Common myeloid progenitor, CD34-positive (primary cell): Measurements from ENCODE around the gene SPNS1.

Experiments used
- CTCF ChIA-PET: fragments of 350-600 bp; sonication (Branson Sonifier 250); formaldehyde crosslinking; loops from one replicate; lab custom pipeline; 2021; ENCODE audit warnings: antibody characterized with exemption; lab: Charles Lee
- POLR2A ChIA-PET: fragments of 350-600 bp; sonication (Branson Sonifier 250); formaldehyde crosslinking; loops from one replicate; lab custom pipeline; 2021; ENCODE audit warnings: antibody characterized with exemption; lab: Charles Lee
- DNase-seq, 3 donors: peaks; one replicate each; pipeline versions ENCODE4 v3.0.0 to v3.0.0-alpha.2; 2013
- H3K27ac ChIP-seq, 2 experiments: 1 replicate in 1 of 2; 2 replicates in 1 of 2; pipeline ENCODE4 v1.7.0; 2013; ENCODE audit warnings: inconsistent platforms in 2 of 2, low read length in 2 of 2, mild to moderate bottlenecking in 2 of 2, low read depth in 1 of 2, moderate library complexity in 1 of 2; ENCODE audit not compliant: severe bottlenecking in 2 of 2, insufficient read depth in 1 of 2, poor library complexity in 1 of 2
- H3K27me3 ChIP-seq, 5 experiments: replicated peaks in 2 of 5; 1 replicate in 3 of 5; 2 replicates in 2 of 5; pipeline versions ENCODE4 v1.6.1 to v1.7.0; 2013; ENCODE audit warnings: low read length in 4 of 5, mild to moderate bottlenecking in 2 of 5, moderate library complexity in 2 of 5, inconsistent platforms in 1 of 5; ENCODE audit not compliant: insufficient read depth in 5 of 5, control insufficient read depth in 4 of 5
- H3K36me3 ChIP-seq, 4 experiments: 1 replicate in 2 of 4; 2 replicates in 2 of 4; pipeline versions ENCODE4 v1.6.1 to v1.7.0; 2013; ENCODE audit warnings: low read length in 3 of 4, control low read depth in 1 of 4, mild to moderate bottlenecking in 1 of 4; ENCODE audit not compliant: control insufficient read depth in 4 of 4, insufficient read depth in 4 of 4
- H3K4me1 ChIP-seq, 4 experiments: 1 replicate in 3 of 4; 2 replicates in 1 of 4; pipeline versions ENCODE4 v1.6.1 to v1.7.1; 2013; ENCODE audit warnings: low read length in 3 of 4, mild to moderate bottlenecking in 3 of 4, control low read depth in 1 of 4, inconsistent platforms in 1 of 4, moderate library complexity in 1 of 4; ENCODE audit not compliant: control insufficient read depth in 4 of 4, insufficient read depth in 4 of 4; ENCODE audit errors: control extremely low read depth in 1 of 4
- H3K4me3 ChIP-seq, 7 experiments: 1 replicate in 4 of 7; 2 replicates in 3 of 7; pipeline versions ENCODE4 v1.5.1 to v1.7.0; 2013; ENCODE audit warnings: mild to moderate bottlenecking in 7 of 7, low read length in 6 of 7, moderate library complexity in 6 of 7, inconsistent platforms in 2 of 7, low read depth in 2 of 7, control low read depth in 1 of 7; ENCODE audit not compliant: insufficient read depth in 4 of 7, control insufficient read depth in 1 of 7; ENCODE audit errors: extremely low read depth in 1 of 7
- H3K9me3 ChIP-seq, 5 experiments: 1 replicate in 4 of 5; 2 replicates in 1 of 5; pipeline versions ENCODE4 v1.6.1 to v1.7.1; 2013; ENCODE audit warnings: low read length in 4 of 5, mild to moderate bottlenecking in 2 of 5, inconsistent platforms in 1 of 5, low read depth in 1 of 5, moderate library complexity in 1 of 5; ENCODE audit not compliant: control insufficient read depth in 4 of 5, insufficient read depth in 2 of 5; ENCODE audit errors: control extremely low read depth in 1 of 5
- WGBS: methylation state at CpG from one replicate; pipeline ENCODE4 v1.1.5; 2013; ENCODE audit not compliant: insufficient coverage; 5-methylcytosine and 5-hydroxymethylcytosine counted together

Gene SPNS1

DNA sequence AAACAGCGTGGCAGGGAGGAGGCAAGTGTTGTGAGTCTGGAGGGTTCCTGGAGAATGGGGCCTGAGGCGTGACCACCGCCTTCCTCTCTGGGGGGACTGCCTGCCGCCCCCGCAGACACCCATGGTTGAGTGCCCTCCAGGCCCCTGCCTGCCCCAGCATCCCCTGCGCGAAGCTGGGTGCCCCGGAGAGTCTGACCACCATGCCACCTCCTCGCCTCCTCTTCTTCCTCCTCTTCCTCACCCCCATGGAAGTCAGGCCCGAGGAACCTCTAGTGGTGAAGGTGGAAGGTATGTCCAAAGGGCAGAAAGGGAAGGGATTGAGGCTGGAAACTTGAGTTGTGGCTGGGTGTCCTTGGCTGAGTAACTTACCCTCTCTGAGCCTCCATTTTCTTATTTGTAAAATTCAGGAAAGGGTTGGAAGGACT, 42.8 kb upstream of the SPNS1 start, which contains the start of gene CD19:
CD19 (plus strand) TSS at position 171 of the 425 bp plus-strand sequence; CDS start at position 201, 30 bp downstream.
- peak within 1 kb of the TSS in 2 of 7 experiments; percentile 2 to 16 for H3K4me3 ChIP-seq
- H3K27ac ChIP-seq: peak within 1 kb of the TSS in 1 of 2 experiments; percentile 58
- POLR2A ChIA-PET: no interaction called here
- 96% methylated on average over 3 of the region's 10 CpGs for WGBS
- no peaks in the 10 kb centered on the region for H3K27me3 ChIP-seq
- H3K4me1 ChIP-seq: peaks cover 0 to 40% (median 18%) of the 10 kb centered on the region in 4 experiments
- DNase-seq: no peak
- no peaks in the 10 kb centered on the region for H3K36me3 ChIP-seq
- CTCF ChIA-PET: interaction anchor here (3.1 kb wide), 1 partner anchor 13 kb away, joined by 21 read pairs; no protein-coding TSS in a partner anchor
- H3K9me3 ChIP-seq: no peaks in the 10 kb centered on the region

DNA sequence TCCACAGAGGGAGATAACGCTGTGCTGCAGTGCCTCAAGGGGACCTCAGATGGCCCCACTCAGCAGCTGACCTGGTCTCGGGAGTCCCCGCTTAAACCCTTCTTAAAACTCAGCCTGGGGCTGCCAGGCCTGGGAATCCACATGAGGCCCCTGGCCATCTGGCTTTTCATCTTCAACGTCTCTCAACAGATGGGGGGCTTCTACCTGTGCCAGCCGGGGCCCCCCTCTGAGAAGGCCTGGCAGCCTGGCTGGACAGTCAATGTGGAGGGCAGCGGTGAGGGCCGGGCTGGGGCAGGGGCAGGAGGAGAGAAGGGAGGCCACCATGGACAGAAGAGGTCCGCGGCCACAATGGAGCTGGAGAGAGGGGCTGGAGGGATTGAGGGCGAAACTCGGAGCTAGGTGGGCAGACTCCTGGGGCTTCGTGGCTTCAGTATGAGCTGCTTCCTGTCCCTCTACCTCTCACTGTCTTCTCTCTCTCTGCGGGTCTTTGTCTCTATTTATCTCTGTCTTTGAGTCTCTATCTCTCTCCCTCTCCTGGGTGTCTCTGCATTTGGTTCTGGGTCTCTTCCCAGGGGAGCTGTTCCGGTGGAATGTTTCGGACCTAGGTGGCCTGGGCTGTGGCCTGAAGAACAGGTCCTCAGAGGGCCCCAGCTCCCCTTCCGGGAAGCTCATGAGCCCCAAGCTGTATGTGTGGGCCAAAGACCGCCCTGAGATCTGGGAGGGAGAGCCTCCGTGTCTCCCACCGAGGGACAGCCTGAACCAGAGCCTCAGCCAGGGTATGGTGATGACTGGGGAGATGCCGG, 42.0 kb upstream of the SPNS1 start:
- Histone ChIP-seq H3K27me3 (no peaks in the 10 kb centered on the region), H3K9me3 (no peaks in the 10 kb centered on the region), H3K4me3 (no peak overlapping the region), H3K36me3 (no peaks in the 10 kb centered on the region), H3K27ac (peak overlapping the region in 1 of 2 experiments; percentile 58), H3K4me1 (peaks cover 0 to 42% (median 21%) of the 10 kb centered on the region in 4 experiments)
- POLR2A ChIA-PET: interaction anchor here (0.8 kb wide), 1 partner anchor 11 kb away, joined by 3 read pairs; no protein-coding TSS in a partner anchor
- 91% methylated on average over 18 of the region's 20 CpGs for WGBS
- CTCF ChIA-PET: interaction anchor here (0.7 to 3.1 kb wide), 3 partner anchors 9 to 17 kb away, joined by 4 to 21 read pairs (median 5); no protein-coding TSS in a partner anchor
- DNase-seq: no peak

DNA sequence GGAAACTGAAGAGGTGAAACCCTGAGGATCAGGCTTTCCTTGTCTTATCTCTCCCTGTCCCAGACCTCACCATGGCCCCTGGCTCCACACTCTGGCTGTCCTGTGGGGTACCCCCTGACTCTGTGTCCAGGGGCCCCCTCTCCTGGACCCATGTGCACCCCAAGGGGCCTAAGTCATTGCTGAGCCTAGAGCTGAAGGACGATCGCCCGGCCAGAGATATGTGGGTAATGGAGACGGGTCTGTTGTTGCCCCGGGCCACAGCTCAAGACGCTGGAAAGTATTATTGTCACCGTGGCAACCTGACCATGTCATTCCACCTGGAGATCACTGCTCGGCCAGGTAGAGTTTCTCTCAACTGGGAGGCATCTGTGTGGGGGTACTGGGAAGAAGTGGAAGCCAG, 41.4 kb upstream of the SPNS1 start:
- H3K4me3 ChIP-seq: no peak overlapping the region
- peaks cover 0 to 42% (median 21%) of the 10 kb centered on the region in 4 experiments for H3K4me1 ChIP-seq
- 97% methylated on average over 5 of the region's 8 CpGs for whole genome bisulfite sequencing
- H3K27ac ChIP-seq: no peak overlapping the region
- no peak for DNase-seq
- CTCF ChIA-PET: interaction anchor here (0.7 to 3.1 kb wide), 4 partner anchors 8 to 18 kb away, joined by 3 to 21 read pairs (median 4); no protein-coding TSS in a partner anchor
- H3K9me3 ChIP-seq: no peaks in the 10 kb centered on the region
- no peaks in the 10 kb centered on the region for H3K36me3 ChIP-seq
- POLR2A ChIA-PET: interaction anchor here (0.8 kb wide), 1 partner anchor 11 kb away, joined by 3 read pairs; no protein-coding TSS in a partner anchor
- no peaks in the 10 kb centered on the region for H3K27me3 ChIP-seq

DNA sequence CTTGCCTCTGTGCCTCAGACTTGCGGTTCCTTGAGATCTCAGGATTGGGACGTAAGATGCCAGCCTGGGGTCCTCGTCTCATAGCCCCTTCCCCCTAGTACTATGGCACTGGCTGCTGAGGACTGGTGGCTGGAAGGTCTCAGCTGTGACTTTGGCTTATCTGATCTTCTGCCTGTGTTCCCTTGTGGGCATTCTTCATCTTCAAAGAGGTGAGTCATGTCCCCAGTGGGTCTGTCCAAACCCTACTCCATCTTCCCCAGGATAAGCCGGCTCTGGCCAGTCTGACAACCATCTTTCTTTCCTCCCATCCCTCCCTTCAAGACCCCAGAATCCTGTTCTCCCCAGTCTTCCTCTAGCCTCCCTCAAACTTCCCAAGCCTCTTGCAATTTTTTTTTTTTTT, 39.2 kb upstream of the SPNS1 start:
- Histone ChIP-seq H3K27me3 (no peaks in the 10 kb centered on the region), H3K36me3 (no peaks in the 10 kb centered on the region), H3K4me1 (peaks cover 0 to 40% (median 18%) of the 10 kb centered on the region in 4 experiments), H3K4me3 (peak overlapping the region in 1 of 7 experiments; percentile 62), H3K27ac (no peak overlapping the region), H3K9me3 (no peaks in the 10 kb centered on the region)
- POLR2A ChIA-PET: no interaction called here
- 94% methylated on average over 3 of the region's 4 CpGs for WGBS
- DNase-seq: peak in 1 of 3 donors; percentile 17
- CTCF ChIA-PET: interaction anchor here (2.5 kb wide), 1 partner anchor 10 kb away, joined by 14 read pairs; no protein-coding TSS in a partner anchor

DNA sequence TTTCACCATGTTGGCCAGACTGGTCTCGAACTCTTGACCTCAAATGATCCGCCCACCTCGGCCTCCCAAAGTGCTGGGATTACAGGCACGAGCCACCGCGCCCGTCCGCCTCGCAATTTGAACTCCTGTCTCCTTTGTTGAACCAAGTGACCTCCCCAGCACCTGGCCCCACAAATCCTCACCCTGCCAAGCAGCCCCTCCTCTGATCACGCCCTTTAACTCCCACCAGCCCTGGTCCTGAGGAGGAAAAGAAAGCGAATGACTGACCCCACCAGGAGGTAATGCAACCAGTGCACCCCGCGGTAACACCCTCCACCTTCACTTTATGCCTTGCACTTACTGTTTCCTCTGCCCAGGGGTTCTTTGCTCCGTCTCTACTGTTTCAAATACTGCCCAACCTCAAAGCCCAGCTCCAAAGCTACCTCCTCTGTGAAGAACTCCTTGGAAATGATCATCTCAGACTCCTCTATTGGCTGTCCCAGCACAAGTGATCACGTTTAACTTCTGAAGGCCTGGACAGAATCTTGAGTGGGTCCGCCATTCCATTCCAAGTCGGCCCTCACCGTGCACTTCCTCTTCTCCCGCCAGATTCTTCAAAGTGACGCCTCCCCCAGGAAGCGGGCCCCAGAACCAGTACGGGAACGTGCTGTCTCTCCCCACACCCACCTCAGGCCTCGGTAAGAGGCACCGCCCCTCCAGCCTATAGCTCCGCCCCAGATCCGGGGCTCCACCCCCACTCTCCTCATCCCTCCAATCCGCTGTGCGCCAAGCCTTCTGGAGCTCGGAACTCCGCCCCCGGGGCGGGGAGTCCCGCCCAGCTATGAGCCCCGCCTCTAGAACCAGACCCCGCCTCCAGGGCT, 38.4 kb upstream of the SPNS1 start:
- Histone ChIP-seq H3K4me1 (peaks cover 0 to 32% (median 10%) of the 10 kb centered on the region in 4 experiments), H3K27ac (peak overlapping the region in 1 of 2 experiments; percentile 39), H3K36me3 (no peaks in the 10 kb centered on the region), H3K9me3 (no peaks in the 10 kb centered on the region), H3K27me3 (no peaks in the 10 kb centered on the region), H3K4me3 (peak overlapping the region; percentile 22 to 79 (median 62))
- ChIA-PET CTCF (interaction anchor here (0.8 to 2.5 kb wide), 6 partner anchors 9 to 45 kb away, joined by 3 to 14 read pairs (median 4); partner anchors contain the start of gene NFATC2IP), POLR2A (interaction anchor here (0.9 to 1.0 kb wide), 2 partner anchors 9 to 10 kb away, joined by 3 to 7 read pairs; partner anchors contain the start of gene RABEP2)
- peak; percentile 91 to 95 (median 94) for DNase-seq
- 21% methylated on average over 23 of the region's 36 CpGs for WGBS

DNA sequence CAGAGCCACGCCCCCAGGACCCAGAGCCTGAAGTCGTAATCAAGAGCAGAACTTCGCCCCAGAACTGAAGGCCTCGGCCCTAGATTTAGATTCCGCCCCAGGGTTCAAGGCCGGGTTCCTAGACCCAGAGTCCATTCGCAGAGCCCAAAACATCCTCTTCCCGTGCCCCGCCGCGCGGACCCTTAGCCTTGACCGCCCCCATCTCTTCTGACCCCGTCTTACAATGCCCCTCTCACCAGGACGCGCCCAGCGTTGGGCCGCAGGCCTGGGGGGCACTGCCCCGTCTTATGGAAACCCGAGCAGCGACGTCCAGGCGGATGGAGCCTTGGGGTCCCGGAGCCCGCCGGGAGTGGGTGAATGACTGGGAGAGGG, 37.8 kb upstream of the SPNS1 start:
- 73% methylated on average over 24 of the region's 26 CpGs for WGBS
- Histone ChIP-seq H3K4me3 (peak overlapping the region in 4 of 7 experiments; percentile 11 to 79 (median 72)), H3K36me3 (no peaks in the 10 kb centered on the region), H3K27ac (peak overlapping the region in 1 of 2 experiments; percentile 58), H3K27me3 (no peaks in the 10 kb centered on the region), H3K4me1 (peaks cover 0 to 27% (median 8%) of the 10 kb centered on the region in 4 experiments), H3K9me3 (no peaks in the 10 kb centered on the region)
- ChIA-PET POLR2A (interaction anchor here (0.9 to 1.0 kb wide), 2 partner anchors 9 to 11 kb away, joined by 3 to 7 read pairs; partner anchors contain the start of gene RABEP2), CTCF (interaction anchor here (0.8 to 2.5 kb wide), 6 partner anchors 9 to 45 kb away, joined by 3 to 14 read pairs (median 4); partner anchors contain the start of gene NFATC2IP)
- DNase-seq: no peak
